GM18907 (cell line): Measurements from ENCODE around the gene GSTA1.
"Not testable (repeated sequence)": the region's sequence is repeated elsewhere in the genome, so short reads cannot be mapped to it uniquely, and the experiment has no call there.

ENCODE experiments used
- ATAC-seq: cut with Tn5 transposase; IDR thresholded peaks from one replicate; pipeline ENCODE4 v1.9.1; 2021; ENCODE audit warnings: mild to moderate bottlenecking, moderate library complexity; ENCODE audit not compliant: unreplicated experiment

Gene GSTA1

GRCh38 chr6:52809777-52810176 lies 6.2 kb upstream of the GSTA1 start:
- ATAC-seq: not testable (repeated sequence)

DNA sequence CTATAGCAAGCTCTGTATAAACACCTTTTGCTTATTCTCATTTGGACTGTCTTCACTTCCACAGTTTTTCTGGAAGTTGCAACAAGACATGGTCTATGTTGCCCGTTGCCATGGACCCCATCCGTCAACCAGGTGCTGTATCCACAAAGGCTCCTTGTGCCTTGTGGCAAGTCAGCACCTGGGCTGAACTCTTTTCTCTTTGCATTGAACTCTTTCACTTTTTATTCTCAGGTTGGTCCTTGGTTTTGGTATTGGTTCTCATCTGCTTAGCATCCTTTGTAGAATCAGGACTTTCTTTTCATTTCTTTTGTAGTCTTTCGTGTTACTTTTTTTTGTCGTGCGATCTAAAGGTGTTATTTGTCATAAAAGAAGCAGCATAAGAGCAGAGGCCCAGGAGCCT lies 5.0 kb upstream of the GSTA1 start:
- no peak for ATAC-seq

GRCh38 chr6:52802806-52803205 lies 810 bp downstream of the GSTA1 start:
- no peak for ATAC-seq

DNA sequence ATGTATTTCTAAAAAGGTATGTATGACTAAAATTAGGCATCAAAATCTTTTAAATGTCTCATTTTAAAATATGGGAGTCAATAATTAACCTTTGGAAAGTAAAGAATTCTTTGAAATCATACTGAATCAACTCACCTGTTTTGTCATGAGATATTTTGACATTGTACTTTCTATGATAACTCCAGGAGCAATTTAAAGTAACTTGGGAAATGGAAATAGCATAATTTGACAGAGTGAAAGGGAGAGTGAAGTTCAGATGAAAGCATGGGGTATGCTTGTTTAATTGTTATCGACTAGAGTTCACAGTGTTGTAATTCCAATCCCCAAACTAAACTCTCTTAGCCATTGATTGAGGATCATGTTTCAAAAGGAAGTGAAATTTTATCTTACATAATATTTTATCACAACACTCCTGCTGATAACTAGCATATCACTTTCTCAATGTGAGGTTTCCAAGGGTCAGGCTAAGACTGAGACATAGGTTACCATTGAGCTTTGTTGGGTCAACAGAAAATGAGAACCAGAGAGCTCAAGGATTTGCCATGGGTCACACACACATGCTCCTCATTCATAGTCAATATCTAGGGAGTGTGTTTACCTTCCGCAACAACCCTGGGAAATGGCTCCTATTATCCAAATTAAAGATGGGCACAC lies 2.3 kb downstream of the GSTA1 start:
- no peak for ATAC-seq

DNA sequence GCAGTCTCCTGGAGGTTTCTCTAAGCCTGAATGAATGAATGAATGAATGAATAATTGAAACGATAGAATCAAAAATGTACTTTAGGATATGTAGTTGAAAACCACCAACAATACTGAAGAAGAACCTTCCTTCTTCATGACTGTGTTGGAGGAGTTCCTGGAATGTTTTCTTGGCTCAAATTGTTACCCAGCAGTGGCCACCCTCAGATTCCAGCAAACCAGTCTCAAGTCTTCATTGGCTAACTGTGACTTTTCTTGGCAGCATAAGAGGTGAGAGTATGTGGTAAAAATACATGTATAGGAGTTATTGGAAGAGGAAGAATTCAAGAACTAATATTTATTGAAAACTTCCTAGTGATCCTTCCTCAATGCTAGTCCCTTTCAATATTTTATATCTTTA lies 4.3 kb downstream of the GSTA1 start:
- not testable (repeated sequence) for ATAC-seq

DNA sequence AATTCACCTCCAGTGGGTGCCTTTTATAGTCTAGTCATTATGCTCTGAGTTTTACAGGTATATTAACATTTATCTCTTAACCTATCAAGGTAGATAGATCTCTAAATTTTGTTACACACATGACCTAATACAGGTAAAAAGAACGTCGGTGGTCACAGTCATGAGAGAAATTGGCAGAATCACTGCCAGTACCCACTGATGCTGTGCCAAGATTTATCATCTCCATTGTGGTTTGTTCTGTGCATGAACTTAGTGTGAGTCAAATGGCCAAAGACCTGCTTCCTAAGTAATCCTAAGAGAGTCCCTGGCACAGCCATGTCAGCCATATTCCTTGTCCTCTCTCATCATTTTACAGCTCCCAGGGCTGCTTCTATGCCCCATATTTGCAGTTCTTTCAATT lies 9.2 kb downstream of the GSTA1 start:
- ATAC-seq: not testable (repeated sequence)

GRCh38 chr6:52790861-52791260 lies 12.8 kb downstream of the GSTA1 start:
- no peak for ATAC-seq

- not testable (repeated sequence) for ATAC-seq
Observed at GRCh38 chr6:52789658-52790057, 14.0 kb downstream of the GSTA1 start.

DNA sequence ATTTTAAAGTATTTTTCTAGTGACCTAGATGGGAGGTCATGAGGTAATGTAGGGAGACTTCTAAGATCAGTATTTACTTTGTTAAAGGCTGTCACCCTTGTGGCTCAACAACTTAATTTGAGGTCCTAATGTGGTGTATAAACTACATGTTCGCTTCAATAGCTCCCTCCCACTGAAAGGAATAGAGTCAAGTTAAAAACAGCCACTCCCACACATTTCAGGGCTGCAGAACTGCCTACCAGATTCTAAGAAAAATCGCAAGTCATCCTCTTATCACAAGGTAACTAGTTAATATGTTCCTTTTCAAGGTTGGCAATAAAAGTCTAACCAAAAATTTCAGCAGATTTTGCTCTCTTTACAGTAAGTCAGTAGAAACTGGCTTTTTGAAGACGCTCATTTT lies 15.1 kb downstream of the GSTA1 start:
- no peak for ATAC-seq

- no peak for ATAC-seq
Observed at GRCh38 chr6:52787917-52788316, 15.7 kb downstream of the GSTA1 start.

- no peak for ATAC-seq
Observed at GRCh38 chr6:52786249-52786956, 17.2 kb downstream of the GSTA1 start.

DNA sequence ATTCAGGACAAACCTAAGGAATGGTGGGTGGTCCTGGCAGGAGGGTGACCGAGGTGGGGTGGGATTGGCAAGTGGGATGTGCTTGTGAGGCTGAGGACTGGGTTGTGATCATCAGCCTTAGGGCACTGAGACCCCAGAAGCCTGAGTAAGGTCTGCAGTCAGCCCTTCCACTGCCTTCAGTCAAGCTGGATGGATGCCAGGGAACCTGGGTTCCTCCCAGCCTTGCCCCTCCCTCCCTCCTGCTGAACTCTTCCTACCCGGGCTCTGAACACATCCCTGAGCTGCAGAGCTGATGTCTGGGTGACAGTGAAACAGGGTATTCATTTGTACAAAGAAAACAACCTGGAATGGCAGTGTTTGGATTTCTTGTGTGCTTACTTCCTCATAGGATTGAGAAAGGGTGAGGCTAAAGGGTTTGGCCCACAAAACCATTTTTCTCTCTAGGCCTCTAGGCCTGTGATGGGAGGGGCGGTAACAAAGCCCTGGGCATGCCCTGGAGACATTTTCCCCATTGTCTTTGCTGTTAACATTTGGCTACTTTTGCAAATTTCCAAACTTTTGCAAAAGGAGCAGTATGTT lies 20.8 kb downstream of the GSTA1 start:
- not testable (repeated sequence) for ATAC-seq

- not testable (repeated sequence) for ATAC-seq
Observed at GRCh38 chr6:52782209-52782608, 21.4 kb downstream of the GSTA1 start.

GRCh38 chr6:52779237-52779636 lies 24.4 kb downstream of the GSTA1 start:
- no peak for ATAC-seq

GRCh38 chr6:52776711-52777351 lies 26.8 kb downstream of the GSTA1 start:
- ATAC-seq: not testable (repeated sequence)

GRCh38 chr6:52769399-52769798 lies 34.2 kb downstream of the GSTA1 start:
- ATAC-seq: not testable (repeated sequence)

DNA sequence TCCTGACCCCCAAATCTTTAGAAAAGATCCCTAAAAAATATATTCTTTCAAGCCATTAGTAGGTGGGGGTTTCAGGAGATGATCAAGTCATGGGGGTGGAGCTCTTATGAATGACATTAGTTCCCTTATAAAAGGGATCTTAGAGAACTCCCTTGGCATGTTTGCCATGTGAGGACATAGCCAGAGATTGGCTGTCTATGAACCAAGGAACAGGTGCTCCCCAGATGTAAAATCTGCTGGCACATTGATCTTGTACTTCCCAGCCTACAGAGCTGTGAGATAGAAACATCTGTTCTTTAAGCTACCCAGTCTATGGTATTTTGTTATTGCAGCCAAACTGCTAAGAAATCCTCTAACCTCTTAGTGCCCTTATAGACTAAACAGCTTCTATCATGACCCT lies 36.0 kb downstream of the GSTA1 start:
- ATAC-seq: not testable (repeated sequence)

- ATAC-seq: not testable (repeated sequence)
Observed at GRCh38 chr6:52763322-52763916, 40.2 kb downstream of the GSTA1 start, which contains the start of gene GSTA2. Gene GSTA2 (minus strand): TSS chr6:52763475. CDS start chr6:52757947, 5,528 bp downstream.

GRCh38 chr6:52761673-52762491 lies 41.7 kb downstream of the GSTA1 start:
- ATAC-seq: not testable (repeated sequence)

DNA sequence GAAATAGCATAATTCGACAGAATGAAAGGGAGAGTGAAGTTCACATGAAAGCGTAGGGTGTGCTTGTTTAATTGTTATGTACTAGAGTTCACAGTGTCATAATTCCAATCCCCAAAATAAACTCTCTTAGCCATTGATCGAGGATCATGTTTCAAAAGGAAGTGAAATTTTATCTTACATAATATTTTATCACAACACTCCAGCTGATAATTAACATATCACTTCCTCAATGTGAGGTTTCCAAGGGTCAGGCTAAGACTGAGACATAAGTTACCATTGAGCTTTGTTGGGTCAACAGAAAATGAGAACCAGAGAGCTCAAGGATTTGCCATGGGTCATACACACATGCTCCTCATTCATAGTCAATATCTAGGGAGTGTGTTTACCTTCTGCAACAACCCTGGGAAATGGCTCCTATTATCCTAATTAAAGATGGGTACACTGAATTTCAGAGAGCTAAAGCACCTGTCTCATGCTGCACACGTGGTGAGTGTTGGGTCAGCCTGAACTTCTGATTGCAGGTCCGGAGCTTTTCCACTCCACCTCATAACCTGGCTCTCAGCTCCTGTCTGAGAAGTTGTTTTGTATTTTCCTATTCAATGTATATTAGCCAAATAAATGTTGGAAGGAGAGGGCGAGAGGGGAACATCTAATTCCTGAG lies 43.4 kb downstream of the GSTA1 start:
- no peak for ATAC-seq
